GM19035 (cell line): ENCODE data around the gene SRSF7.
A peak's percentile ranks its signal among the peaks of the same experiment; 100 is the strongest.
"Not testable (repeated sequence)": the region's sequence is repeated elsewhere in the genome, so short reads cannot be mapped to it uniquely, and the experiment has no call there.

ENCODE experiments used
- ATAC-seq: cut with Tn5 transposase; IDR thresholded peaks from one replicate; pipeline ENCODE4 v1.9.1; 2021; ENCODE audit not compliant: unreplicated experiment

Gene SRSF7

DNA sequence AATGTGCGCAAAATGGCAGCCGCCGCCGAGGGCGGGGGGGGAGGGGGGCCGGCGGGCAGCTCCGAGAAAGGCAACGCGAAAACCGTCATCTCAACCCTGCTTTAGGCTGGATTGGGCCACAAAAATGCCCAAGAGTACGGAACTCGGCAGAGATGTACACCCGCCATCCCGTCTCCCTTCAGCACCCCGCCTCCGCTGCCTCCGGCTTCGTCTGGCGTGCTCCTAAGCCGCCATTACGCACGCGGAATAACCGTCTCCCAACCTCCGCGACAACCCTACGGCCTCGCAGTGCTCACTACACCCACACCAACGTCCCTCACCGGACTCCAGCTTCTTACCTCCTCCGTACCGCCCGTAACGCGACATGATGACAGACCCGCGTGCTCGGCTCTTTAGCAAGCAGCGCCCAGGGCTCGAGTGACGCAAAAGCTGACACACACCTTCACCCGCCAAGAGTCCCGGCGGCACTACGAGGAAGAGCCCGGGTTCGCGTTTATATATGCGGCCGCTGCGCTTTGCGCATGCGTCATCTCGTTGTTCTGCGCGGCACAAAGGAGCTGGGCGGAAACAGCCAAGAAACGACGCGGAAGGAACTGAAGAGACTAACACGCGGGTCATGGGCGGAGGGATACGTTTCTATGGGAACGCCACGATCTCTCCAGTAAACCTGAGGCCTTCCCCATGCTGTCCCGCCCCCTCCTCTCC is at the start of gene SRSF7:
TSS of gene SRSF7 (minus strand) at position 471 of the 705 bp plus-strand sequence. CDS start at position 366, 105 bp downstream.
- ATAC-seq, result peak; percentile 80

DNA sequence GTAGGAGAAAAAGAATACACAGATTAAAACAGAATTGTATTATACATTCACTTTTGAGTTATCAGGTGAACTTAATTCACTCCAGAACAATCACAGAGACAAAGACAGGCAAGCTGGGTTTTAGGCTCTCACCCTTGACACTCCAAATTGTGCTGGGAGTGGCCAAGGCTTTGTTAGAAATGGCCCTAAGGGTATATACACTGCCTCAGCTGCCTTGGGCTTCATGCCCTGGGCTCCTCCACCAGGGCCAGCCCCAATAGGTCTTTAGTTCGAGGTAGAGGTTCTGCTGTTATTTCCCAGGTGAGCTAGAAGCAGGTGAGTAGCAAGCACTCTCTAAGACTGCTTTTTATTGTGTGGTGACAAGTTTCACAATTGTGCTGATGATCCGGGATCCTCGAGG is 46.8 kb upstream of the SRSF7 start:
- ATAC-seq, result no peak

- ATAC-seq, result no peak
Measured at GRCh38 chr2:38797250-38797676, 46.1 kb upstream of the SRSF7 start.

DNA sequence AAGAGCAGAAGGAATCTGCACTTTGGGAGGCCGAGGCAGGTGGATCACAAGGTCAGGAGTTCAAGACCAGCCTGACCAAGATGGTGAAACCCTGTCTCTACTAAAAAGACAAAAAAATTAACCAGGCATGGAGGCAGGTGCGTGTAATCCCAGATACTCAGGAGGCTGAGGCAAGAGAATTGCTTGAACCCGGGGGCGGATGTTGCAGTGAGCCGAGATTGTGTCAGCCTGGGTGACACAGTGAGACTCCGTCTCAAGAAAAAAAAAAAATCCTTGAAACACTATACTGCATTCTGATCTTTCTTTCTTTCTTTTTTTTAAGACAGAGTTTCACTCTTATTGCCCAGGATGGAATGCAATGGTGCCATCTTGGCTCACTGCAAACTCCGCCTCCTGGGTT is 43.9 kb upstream of the SRSF7 start:
- not testable (repeated sequence) for ATAC-seq

DNA sequence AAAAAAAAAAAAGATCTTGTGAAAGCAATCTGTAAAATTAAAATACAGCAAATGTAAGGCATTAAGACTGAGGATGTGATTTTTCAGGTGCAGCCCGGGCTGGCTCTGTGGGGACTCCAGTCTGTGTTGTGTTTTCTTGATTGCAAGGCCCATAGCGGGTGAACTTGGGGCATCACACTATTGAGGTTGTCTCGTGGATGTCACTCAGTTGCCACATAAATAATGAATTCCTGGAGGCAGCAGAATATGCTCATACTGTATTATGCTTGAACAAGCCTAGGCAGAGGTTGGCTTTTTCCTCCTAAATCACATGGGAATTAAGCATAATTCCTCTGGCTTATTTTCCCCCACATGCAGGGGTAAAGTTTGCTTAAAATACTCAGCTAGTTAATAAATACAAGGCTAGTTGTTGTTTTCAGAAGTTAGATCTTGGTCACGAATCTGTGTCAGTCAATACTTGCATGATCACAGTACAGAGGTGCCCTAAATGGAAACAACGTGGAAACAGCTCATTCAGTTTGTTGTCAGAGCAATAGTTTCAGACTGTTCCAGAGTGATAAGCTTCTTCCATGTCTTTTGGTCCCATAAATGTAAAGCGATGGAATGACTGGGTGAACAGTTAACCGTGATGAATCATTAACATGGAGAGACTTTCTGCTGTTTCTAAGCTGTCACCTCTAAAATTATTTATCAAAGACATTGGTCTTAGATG is 43.2 kb upstream of the SRSF7 start:
- no peak for ATAC-seq

DNA sequence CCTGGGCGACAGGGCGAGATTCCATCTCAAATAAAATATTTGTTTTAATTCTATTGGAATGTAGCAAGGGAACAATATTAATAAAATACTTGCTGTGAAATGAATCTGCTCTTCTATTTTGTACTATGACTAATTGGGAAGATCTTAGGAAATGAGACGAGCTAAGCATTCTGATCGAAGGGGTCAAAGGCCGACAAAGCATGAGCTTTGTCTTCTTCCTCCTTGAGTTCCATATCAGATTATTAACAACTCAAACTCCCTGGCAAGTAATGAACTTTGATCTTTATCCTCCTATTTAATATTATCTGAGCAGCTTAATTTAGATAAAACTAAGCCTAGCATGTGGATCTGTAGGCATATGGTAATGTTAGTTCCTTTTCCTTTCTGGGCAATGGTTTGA is 42.4 kb upstream of the SRSF7 start:
- no peak for ATAC-seq

GRCh38 chr2:38792751-38793150 is 41.6 kb upstream of the SRSF7 start:
- ATAC-seq, result no peak

DNA sequence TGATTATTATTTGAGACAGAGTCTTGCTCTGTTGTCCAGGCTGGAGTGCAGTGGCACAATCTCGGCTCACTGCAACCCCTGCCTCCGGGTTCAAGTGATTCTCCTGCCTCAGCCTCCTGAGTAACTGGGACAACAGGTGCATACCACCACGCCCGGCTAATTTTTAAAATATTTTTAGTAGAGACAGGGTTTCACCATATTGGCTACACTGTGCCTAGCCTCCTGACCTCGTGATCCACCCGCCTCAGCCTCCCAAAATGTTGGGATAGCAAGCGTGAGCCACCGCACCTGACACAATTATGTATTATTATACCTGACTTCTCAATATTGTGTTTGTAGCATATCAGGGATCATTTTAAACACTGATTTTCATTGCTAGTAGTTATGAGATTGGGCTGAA is 41.2 kb upstream of the SRSF7 start:
- ATAC-seq, result not testable (repeated sequence)

DNA sequence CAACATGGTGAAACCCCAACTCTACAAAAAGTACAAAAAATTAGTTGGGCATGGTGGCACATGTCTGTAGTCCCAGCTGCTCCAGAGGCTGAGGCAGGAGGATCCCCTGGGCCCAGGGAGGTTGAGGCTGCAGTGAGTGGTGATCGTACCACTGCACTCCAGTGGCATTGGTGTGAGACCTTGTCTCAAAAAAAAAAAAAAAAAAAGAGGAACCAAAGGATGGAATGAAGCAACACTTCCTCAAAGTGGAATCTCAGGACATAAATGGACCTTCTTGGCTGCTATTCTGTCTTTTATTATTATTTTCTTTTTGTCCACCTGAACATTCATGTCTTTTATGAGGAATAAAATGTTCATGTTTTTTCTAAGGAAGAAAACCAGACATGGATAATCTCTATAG is 40.6 kb upstream of the SRSF7 start:
- no peak for ATAC-seq

DNA sequence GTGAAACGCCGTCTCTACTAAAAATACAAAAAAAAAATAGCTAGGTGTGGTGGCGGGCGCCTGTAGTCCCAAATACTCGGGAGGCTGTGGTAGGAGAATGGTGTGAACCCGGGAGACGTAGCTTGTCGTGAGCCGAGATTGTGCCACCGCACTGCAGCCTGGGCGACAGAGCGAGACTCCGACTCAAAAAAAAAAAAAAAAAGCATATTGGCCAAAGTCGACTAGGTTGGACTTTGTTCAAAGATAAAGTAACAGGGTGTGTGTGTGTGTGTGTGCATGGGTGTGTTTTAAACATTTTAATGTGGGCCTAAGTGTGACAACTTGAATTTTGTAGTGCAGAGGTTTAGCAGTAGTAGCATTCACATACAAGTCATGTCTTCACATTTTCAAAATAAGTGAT is 38.5 kb upstream of the SRSF7 start:
- no peak for ATAC-seq

GRCh38 chr2:38788306-38788705 is 37.1 kb upstream of the SRSF7 start:
- ATAC-seq, result no peak

GRCh38 chr2:38783586-38783985 is 32.4 kb upstream of the SRSF7 start:
- ATAC-seq, result no peak

DNA sequence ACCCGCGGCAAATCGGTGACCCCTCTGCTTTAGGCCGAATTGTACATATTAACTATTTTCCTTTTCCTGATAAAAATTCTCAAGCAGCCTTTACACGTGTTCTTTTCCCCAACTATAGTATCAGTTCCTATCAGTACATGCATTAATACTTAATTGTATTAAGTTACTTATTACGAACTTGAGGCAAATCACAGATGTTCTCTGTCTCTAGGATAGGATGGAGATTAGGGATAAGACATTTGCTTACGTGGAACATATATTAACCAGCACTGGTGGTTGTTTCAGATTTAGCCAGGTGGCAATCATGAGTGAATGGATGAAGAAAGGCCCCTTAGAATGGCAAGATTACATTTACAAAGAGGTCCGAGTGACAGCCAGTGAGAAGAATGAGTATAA is 27.5 kb upstream of the SRSF7 start:
- no peak for ATAC-seq

GRCh38 chr2:38776531-38776930 is 25.4 kb upstream of the SRSF7 start:
- ATAC-seq, result no peak

GRCh38 chr2:38775921-38776225 is 24.7 kb upstream of the SRSF7 start:
- ATAC-seq, result no peak

DNA sequence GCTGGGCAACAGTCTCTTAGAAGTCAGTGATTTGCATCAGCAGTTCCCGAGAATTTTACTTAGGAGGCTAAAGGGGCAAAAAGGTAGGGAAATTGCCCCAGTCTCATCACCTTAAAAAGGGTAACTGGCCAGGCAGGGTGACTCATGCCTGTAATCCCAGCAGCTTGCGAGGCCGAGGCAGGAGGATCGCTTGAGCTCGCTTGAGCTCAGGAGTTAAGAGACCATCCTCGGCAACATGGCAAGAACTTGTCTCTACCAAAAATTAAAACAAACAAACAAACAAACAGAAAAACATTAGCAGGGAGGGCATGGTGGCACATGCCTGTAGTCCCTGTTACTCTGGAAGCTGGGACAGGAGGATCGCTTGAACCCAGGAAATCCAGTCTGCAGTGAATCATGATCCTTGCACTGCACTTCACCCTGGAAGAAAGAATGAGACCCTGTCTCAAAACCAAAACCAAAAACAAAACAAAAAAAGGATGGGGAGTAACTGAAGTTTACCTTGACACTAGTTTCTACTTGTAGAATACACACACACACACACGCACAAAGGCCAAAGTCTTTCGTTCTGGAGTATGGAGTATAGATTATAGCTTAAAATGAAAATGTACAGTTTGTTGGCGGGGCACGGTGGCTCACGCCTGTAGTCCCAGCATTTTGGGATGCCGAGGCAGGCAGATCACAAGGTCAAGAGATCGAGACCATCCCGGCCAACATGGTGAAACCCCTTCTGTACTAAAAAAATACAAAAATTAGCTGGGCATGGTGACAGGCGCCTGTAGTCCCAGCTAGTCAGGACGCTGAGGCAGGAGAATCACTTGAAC is 24.1 kb upstream of the SRSF7 start:
- ATAC-seq, result no peak

DNA sequence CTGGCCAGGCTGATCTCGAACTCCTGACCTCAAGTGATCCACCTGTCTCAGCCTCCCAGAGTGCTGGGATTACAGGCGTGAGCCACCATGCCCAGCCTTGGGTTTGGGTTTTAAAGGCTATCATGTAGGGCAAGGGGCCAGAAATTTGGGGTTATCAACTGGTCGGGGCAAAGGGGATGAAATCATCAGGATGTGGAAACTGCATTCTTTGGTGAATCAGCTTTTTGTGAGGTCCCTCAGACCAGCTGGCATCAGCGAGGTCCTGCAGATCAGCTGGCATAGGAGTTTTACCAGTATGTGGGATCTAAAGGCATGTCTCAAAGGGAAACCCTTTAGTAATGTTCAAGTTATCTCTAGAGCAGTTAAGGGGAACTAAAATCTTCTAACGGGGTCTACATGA is 20.5 kb upstream of the SRSF7 start:
- ATAC-seq, result no peak

GRCh38 chr2:38765551-38765950 is 14.4 kb upstream of the SRSF7 start:
- no peak for ATAC-seq

DNA sequence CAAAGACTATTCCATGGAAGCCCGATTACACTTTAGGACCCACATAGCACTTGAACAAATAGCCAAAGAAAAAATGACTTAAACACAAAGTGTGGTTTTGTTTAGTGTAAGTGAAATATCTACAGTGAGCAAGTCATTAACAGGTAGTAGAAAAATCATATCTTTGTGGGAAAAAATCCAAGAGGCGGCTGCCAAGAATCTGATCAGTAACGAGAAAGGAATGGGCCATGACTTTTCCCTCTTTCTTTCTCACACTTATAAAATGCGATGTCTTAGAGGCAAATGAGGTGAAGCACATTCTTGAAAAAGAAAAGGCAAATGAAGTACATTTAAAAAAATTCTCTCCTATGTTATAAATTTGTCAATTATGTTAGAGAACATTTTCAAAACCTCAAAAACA is 14.0 kb upstream of the SRSF7 start:
- ATAC-seq, result no peak

GRCh38 chr2:38763728-38764127 is 12.6 kb upstream of the SRSF7 start:
- ATAC-seq, result no peak

GRCh38 chr2:38763228-38763627 is 12.1 kb upstream of the SRSF7 start:
- no peak for ATAC-seq

DNA sequence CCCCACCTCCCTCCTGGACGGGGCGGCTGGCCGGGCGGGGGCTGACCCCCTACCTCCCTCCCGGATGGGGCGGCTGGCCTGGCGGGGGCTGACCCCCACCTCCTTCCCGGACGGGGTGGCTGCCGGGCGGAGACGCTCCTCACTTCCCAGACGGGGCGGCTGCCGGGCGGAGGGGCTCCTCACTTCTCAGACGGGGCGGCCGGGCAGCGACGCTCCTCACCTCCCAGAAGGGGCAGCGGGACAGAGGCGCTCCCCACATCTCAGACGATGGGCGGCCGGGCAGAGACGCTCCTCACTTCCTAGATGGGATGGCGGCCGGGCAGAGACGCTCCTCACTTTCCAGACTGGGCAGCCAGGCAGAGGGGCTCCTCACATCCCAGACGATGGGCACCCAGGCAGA is 4.7 kb upstream of the SRSF7 start:
- not testable (repeated sequence) for ATAC-seq
